ENCODE measurements around the gene NPIPB9.
"Not testable (repeated sequence)": the region's sequence is repeated elsewhere in the genome, so short reads cannot be mapped to it uniquely, and the experiment has no call there.

- TF ChIP-seq CTCF (conservative IDR thresholded peaks at IDR 0.05; ENCODE audit: low read depth in 2 of 2); CREB1 (CRISPR knock-in tag; IDR thresholded peaks at IDR 0.05; ENCODE audit: low read depth); REST (IDR thresholded peaks at IDR 0.05; ENCODE audit: unreplicated experiment); POLR2AphosphoS5 (IDR thresholded peaks at IDR 0.05; ENCODE audit: low read depth); STAT1 (IDR thresholded peaks at IDR 0.05; ENCODE audit: unreplicated experiment); EZH2 (IDR thresholded peaks at IDR 0.05; ENCODE audit: low read depth, unreplicated experiment); EZH2phosphoT487 (IDR thresholded peaks at IDR 0.05; ENCODE audit: unreplicated experiment); ZNF331 (CRISPR knock-in tag; IDR thresholded peaks at IDR 0.05; ENCODE audit: low read depth); ETS1 (IDR thresholded peaks at IDR 0.05); NANOG (IDR thresholded peaks at IDR 0.05; ENCODE audit: borderline replicate concordance): not testable (repeated sequence)
Observed at GRCh38 chr16:28711220-28712083, 40.1 kb upstream of the NPIPB9 start, which contains the start of gene EIF3C.

All from GM23338 (cell line).